Measurements from ENCODE around the gene DIP2B. TPM values are rescaled to one million over a fixed set of nuclear protein-coding genes. Genes with fewer than 3 reads are reported as not detected.

The DIP2B gene
- polyA plus RNA-seq, 1 donor from 2014 or later, result 44.0 TPM

DNA sequence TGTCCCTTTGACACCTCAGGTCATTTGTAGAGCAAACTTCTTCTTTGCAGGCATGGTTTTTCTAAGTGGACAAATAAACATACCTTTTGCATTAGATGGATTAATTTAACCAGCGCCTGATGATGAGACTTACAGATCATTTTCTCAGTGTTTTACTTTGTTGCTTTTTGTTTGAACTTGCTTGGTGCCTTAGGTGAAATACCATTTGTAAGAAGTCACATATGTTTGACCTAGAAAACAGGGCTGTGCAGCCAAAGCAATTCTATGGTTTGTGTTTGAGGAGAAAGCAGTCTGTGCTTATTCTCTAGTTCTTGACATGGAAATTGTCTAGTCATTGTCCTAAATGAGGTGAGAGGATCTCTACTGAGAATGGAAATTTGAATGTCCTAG, 111.1 kb downstream of the DIP2B start:
- no peak for TF ChIP-seq SMC3 (conservative IDR thresholded peaks at IDR 0.05; ENCODE audit: poor library complexity)
- TF ChIP-seq EP300 (conservative IDR thresholded peaks at IDR 0.05; ENCODE audit: poor library complexity, severe bottlenecking), result no peak
- no peak for TF ChIP-seq POLR2AphosphoS5 (IDR thresholded peaks at IDR 0.05)
- Histone ChIP-seq H3K27me3 (ENCODE audit: insufficient read depth, low read depth, low read length) (no peaks in the 10 kb centered on the region), H3K4me2 (ENCODE audit: low read length) (no peak overlapping the region), H3F3A (ENCODE audit: insufficient read depth, low read length, poor library complexity, severe bottlenecking) (no peaks in the 10 kb centered on the region), H3K9me2 (ENCODE audit: insufficient read depth, low read length) (no peaks in the 10 kb centered on the region), H3K9ac (ENCODE audit: low read length) (no peak overlapping the region), H3K4me3 (ENCODE audit: low read length) (no peak overlapping the region), H4K20me1 (ENCODE audit: insufficient read depth) (no peaks in the 10 kb centered on the region), H3K27ac (ENCODE audit: low read length) (no peak overlapping the region), H3K9me3 (ENCODE audit: low read length) (no peaks in the 10 kb centered on the region), H2AFZ (ENCODE audit: low read depth, low read length) (no peak overlapping the region), H3K79me2 (replicated peaks; ENCODE audit: insufficient read depth, low read length) (no peaks in the 10 kb centered on the region), H3K36me3 (ENCODE audit: insufficient read depth, low read length) (no peaks in the 10 kb centered on the region)

DNA sequence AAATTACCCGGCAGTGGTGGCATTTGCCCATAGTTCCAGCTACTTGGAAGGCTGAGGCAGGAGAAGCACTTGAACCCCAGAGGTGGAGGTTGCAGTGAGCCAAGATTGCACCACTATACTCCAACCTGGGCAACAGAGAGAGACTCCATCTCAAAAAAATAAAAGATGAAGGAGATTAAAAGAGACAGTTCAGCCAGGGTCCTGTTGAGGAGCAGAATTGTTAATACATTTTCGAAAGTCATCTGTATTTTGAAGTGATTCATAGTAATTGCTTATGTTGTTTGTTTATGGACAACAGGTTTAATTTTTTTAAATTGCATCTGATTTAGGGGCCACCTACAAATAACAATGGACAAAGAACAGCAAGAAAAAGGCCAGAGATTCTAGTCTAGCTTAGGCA, 112.9 kb downstream of the DIP2B start:
- TF ChIP-seq RAD21 (conservative IDR thresholded peaks at IDR 0.05) (no peak), EZH2 (IDR thresholded peaks at IDR 0.05; ENCODE audit: borderline replicate concordance, insufficient read depth, low read length, poor library complexity, severe bottlenecking) (no peak), MXI1 (conservative IDR thresholded peaks at IDR 0.05; ENCODE audit: poor library complexity, severe bottlenecking) (no peak), EP300 (conservative IDR thresholded peaks at IDR 0.05; ENCODE audit: poor library complexity, severe bottlenecking) (no peak), SMC3 (conservative IDR thresholded peaks at IDR 0.05; ENCODE audit: poor library complexity) (no peak), POLR2AphosphoS5 (IDR thresholded peaks at IDR 0.05) (no peak), TAF1 (IDR thresholded peaks at IDR 0.05; ENCODE audit: low read depth) (no peak)
- TF ChIP-seq, protein P1, sequence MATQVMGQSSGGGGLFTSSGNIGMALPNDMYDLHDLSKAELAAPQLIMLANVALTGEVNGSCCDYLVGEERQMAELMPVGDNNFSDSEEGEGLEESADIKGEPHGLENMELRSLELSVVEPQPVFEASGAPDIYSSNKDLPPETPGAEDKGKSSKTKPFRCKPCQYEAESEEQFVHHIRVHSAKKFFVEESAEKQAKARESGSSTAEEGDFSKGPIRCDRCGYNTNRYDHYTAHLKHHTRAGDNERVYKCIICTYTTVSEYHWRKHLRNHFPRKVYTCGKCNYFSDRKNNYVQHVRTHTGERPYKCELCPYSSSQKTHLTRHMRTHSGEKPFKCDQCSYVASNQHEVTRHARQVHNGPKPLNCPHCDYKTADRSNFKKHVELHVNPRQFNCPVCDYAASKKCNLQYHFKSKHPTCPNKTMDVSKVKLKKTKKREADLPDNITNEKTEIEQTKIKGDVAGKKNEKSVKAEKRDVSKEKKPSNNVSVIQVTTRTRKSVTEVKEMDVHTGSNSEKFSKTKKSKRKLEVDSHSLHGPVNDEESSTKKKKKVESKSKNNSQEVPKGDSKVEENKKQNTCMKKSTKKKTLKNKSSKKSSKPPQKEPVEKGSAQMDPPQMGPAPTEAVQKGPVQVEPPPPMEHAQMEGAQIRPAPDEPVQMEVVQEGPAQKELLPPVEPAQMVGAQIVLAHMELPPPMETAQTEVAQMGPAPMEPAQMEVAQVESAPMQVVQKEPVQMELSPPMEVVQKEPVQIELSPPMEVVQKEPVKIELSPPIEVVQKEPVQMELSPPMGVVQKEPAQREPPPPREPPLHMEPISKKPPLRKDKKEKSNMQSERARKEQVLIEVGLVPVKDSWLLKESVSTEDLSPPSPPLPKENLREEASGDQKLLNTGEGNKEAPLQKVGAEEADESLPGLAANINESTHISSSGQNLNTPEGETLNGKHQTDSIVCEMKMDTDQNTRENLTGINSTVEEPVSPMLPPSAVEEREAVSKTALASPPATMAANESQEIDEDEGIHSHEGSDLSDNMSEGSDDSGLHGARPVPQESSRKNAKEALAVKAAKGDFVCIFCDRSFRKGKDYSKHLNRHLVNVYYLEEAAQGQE (IDR thresholded peaks at IDR 0.05; ENCODE audit: borderline replicate concordance), result no peak
- TF ChIP-seq, protein P2, sequence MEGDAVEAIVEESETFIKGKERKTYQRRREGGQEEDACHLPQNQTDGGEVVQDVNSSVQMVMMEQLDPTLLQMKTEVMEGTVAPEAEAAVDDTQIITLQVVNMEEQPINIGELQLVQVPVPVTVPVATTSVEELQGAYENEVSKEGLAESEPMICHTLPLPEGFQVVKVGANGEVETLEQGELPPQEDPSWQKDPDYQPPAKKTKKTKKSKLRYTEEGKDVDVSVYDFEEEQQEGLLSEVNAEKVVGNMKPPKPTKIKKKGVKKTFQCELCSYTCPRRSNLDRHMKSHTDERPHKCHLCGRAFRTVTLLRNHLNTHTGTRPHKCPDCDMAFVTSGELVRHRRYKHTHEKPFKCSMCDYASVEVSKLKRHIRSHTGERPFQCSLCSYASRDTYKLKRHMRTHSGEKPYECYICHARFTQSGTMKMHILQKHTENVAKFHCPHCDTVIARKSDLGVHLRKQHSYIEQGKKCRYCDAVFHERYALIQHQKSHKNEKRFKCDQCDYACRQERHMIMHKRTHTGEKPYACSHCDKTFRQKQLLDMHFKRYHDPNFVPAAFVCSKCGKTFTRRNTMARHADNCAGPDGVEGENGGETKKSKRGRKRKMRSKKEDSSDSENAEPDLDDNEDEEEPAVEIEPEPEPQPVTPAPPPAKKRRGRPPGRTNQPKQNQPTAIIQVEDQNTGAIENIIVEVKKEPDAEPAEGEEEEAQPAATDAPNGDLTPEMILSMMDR (IDR thresholded peaks at IDR 0.05; ENCODE audit: poor library complexity, severe bottlenecking), result no peak
- H3F3A ChIP-seq (ENCODE audit: insufficient read depth, low read length, poor library complexity, severe bottlenecking), result no peaks in the 10 kb centered on the region
- no peaks in the 10 kb centered on the region for H4K20me1 ChIP-seq (ENCODE audit: insufficient read depth)
- H3K9me3 ChIP-seq (ENCODE audit: low read length), result no peaks in the 10 kb centered on the region
- no peak overlapping the region for H3K4me3 ChIP-seq (ENCODE audit: low read length)
- H3K79me2 ChIP-seq (replicated peaks; ENCODE audit: insufficient read depth, low read length), result no peaks in the 10 kb centered on the region
- no peak overlapping the region for H3K4me2 ChIP-seq (ENCODE audit: low read length)
- H2AFZ ChIP-seq (ENCODE audit: low read depth, low read length), result no peak overlapping the region
- no peaks in the 10 kb centered on the region for H3K9me2 ChIP-seq (ENCODE audit: insufficient read depth, low read length)
- H3K9ac ChIP-seq (ENCODE audit: low read length), result no peak overlapping the region
- no peaks in the 10 kb centered on the region for H3K36me3 ChIP-seq (ENCODE audit: insufficient read depth, low read length)
- H3K27ac ChIP-seq (ENCODE audit: low read length), result no peak overlapping the region
- no peaks in the 10 kb centered on the region for H3K27me3 ChIP-seq (ENCODE audit: insufficient read depth, low read depth, low read length)

Data from neural cell (in vitro differentiated cells).